PC-3 (cell line): ENCODE data around the gene FSCN2.

ENCODE experiments used
- EZH2 ChIP-seq: fragments of 300-600 bp; sonication (generic); IDR thresholded peaks from one replicate; pipeline ENCODE4 v1.6.1; 2017; ENCODE audit warnings: antibody characterized with exemption, mild to moderate bottlenecking, low read length; ENCODE audit not compliant: unreplicated experiment
- TF ChIP-seq, protein P1 (sequence below): fragments of 300-600 bp; sonication (generic); conservative IDR thresholded peaks from 2 replicates; pipeline ENCODE4 v1.5.1; 2017; ENCODE audit warnings: antibody characterized with exemption, low read depth, mild to moderate bottlenecking, low read length

DNA sequence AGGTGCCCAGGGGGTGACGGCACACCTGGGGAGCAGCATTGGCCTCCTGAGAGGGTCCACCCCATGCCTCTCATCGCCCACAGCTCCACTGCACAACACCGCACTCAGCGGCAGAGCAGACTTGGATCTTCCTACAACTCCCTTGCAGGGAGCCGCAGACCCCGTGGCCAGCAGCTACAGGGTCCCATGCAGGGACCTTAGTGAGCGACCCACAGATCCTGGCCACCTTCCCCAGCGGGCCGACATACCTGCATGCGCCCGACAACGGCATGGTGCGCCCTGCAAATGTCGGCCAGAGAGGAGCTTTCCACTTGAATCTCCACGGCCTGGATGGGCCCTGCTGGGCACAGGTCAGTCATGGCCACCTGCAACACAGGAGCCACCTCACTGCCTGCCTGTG, 15.6 kb downstream of the FSCN2 start:
- TF ChIP-seq, protein P1, sequence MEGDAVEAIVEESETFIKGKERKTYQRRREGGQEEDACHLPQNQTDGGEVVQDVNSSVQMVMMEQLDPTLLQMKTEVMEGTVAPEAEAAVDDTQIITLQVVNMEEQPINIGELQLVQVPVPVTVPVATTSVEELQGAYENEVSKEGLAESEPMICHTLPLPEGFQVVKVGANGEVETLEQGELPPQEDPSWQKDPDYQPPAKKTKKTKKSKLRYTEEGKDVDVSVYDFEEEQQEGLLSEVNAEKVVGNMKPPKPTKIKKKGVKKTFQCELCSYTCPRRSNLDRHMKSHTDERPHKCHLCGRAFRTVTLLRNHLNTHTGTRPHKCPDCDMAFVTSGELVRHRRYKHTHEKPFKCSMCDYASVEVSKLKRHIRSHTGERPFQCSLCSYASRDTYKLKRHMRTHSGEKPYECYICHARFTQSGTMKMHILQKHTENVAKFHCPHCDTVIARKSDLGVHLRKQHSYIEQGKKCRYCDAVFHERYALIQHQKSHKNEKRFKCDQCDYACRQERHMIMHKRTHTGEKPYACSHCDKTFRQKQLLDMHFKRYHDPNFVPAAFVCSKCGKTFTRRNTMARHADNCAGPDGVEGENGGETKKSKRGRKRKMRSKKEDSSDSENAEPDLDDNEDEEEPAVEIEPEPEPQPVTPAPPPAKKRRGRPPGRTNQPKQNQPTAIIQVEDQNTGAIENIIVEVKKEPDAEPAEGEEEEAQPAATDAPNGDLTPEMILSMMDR = no peak
- no peak for TF ChIP-seq EZH2
